D721Med (cell line): Measurements from ENCODE around the gene VPS41.

Experiments
- DNase-seq: peaks from one replicate; pipeline ENCODE4 v3.0.0; 2011; ENCODE audit warnings: low spot score; ENCODE audit not compliant: insufficient read length
- FAIRE-seq: peaks from 2 replicates; lab custom pipeline; 2011; peaks lifted over from hg19 to GRCh38; lab: Jason Lieb, UNC
- TF ChIP-seq, protein P1 (sequence below): IDR thresholded peaks from 2 replicates; pipeline ENCODE4 v1.5.1; 2012; ENCODE audit warnings: mild to moderate bottlenecking, control low read depth; ENCODE audit not compliant: insufficient read depth; ENCODE audit errors: missing control alignments

VPS41 gene

DNA sequence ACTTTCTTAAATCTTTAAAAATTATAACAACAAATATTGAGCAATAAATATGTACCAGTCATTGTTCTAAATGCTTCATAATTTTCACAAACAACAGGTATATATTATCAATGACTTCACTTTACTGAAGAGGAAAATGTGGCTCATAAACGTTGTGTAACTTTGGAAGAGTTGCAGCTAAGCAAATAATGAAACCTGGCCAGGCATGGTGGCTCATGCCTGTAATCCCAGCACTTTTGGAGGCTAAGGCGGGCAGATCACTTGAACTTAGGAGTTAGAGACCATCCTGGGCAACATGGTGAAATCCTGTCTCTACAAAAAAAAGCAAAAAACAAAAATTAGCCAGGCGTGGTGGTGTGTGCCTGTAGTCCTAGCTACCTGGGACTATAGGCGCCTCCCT is 205.9 kb downstream of the VPS41 start:
- TF ChIP-seq, protein P1, sequence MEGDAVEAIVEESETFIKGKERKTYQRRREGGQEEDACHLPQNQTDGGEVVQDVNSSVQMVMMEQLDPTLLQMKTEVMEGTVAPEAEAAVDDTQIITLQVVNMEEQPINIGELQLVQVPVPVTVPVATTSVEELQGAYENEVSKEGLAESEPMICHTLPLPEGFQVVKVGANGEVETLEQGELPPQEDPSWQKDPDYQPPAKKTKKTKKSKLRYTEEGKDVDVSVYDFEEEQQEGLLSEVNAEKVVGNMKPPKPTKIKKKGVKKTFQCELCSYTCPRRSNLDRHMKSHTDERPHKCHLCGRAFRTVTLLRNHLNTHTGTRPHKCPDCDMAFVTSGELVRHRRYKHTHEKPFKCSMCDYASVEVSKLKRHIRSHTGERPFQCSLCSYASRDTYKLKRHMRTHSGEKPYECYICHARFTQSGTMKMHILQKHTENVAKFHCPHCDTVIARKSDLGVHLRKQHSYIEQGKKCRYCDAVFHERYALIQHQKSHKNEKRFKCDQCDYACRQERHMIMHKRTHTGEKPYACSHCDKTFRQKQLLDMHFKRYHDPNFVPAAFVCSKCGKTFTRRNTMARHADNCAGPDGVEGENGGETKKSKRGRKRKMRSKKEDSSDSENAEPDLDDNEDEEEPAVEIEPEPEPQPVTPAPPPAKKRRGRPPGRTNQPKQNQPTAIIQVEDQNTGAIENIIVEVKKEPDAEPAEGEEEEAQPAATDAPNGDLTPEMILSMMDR: no peak
- no peak for DNase-seq
- FAIRE-seq: no peak

DNA sequence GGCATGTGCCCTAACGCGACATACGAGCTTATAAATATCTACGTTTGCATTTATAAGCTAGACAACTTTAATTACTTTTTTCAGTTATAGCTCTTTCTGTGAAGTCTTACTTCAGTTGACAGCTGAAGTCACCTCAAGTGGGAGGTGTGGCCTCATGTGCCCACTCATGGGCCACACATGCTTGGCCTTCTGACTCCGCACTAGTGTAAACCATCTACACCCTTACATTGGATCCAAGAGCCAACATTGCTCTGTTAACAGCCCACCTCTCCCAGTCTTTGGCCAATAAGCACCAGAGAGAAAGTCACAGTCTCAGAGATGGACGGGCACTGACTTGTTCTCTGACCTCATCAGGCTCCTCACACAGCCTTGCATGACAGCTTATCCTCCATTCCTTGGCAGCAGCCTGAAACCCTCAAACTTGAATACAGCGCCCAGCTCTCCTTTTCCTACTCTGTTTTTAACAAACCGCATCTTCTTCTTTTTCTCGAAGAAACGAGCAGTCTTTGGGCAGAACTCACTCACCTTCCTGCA is 206.9 kb downstream of the VPS41 start:
- FAIRE-seq (no peak), DNase-seq (no peak)
- TF ChIP-seq, protein P1: no peak

DNA sequence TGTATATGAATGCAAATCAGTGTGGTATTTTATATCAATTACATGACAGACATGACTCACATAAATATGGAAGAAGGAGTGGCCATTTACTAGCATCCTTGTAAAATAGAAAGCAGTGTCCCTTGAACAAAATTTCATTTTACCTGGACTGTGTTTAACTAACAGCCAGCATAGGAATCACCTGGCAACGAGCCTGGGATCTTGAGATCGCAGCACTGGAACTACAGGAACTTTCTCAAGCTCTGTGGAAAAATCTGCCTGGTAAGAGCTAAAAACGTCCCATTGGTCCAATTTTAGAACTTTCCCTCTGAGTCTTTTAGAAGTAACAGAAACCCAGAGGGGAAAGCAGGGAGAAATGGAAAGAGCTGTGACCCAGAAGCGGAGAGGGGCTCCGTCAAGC is 208.9 kb downstream of the VPS41 start:
- TF ChIP-seq, protein P1: no peak
- FAIRE-seq: no peak
- no peak for DNase-seq

DNA sequence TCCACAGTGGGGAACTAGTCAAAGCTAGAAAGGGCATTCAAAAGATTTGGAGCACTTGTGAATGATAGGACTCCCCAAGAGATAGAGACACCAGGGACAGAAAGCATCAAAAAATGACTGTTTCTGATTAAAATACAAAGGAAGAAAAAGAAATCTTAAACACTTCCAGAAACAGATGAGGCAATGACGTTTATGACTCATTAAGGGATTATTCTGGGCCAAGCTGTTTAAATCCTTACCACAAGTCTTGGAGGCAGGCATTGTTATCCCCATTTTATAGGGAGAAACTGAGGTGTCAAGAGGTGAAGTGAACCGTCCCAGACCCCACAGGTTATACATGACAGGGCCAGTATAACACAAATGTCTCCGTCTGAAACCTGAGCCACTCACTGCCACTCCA is 209.5 kb downstream of the VPS41 start:
- no peak for FAIRE-seq
- DNase-seq: no peak
- TF ChIP-seq, protein P1: no peak

DNA sequence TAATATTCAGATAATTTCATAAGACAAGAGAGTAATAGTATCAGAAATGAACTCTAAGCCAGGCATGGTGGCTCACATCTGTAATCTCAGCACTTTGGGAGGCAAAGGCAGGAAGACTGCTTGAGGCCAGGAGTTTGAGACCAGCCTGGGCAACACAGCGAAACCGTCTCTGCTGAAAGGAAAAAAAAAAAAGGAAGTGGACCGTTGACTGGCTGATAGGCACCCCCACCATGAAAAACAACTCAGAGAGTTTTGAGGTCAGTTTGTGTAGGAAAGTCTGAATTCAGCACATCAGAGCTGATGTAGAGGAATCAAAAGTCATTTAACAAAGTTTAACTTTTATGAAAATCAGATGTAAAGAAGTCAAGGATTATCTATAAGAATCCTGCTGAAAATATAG is 214.7 kb downstream of the VPS41 start:
- FAIRE-seq (no peak), DNase-seq (no peak)
- TF ChIP-seq, protein P1: no peak

DNA sequence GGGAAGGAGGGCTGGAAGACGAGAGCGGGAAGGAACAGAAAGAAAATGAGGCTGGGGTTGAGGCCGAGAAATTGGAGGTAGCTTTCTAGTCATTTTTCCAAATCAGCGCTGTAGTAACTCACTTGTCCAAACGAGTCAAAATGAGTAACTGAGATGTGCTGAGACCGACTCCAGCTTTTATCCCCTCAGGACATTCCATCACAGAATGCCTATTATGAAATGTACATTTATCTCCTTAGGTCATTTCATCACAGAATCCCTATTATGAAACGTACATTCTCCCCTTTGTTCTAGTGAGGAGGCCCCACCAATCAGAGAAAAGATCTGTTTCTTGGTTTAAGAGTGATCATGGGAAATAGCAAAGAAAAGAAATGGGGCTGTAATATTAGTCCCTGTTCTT is 222.1 kb downstream of the VPS41 start:
- FAIRE-seq: no peak

DNA sequence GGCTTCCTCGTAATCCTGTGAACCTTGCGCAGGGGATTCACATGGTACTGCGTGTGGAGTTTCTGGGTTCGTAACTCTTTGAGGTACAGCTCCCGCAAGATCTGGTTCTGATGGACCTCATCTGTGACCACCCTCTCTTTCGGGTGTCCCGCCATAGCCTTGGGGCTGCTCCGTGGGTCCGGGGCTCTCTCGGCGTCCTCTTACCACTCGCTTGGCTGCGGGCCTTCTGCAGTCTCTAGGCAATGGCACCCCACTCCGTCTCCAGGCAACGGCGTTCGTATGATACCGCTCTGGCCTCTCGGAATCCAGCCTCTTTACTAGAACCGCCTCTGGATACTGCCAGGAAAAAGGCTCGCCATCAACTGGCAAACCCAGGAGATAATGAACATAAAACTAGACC is 223.1 kb downstream of the VPS41 start:
- TF ChIP-seq, protein P1: no peak
- FAIRE-seq (no peak), DNase-seq (no peak)

More for the DNA sequence above, 222.1 kb downstream of the VPS41 start:
- TF ChIP-seq, protein P1: no peak
- no peak for DNase-seq
